Urinary bladder (tissue), 4 donors: Measurements from ENCODE around the gene ITPK1. TPM values are rescaled to one million over a fixed set of nuclear protein-coding genes. Genes with fewer than 3 reads are reported as not detected.

ENCODE experiments used
- DNase-seq: peaks from one replicate; pipeline ENCODE4 v3.0.0-alpha.2; 2015; ENCODE audit errors: extremely low spot score
- H3K27ac ChIP-seq: one replicate; pipeline ENCODE4 v1.5.1; 2013; ENCODE audit warnings: low read depth, mild to moderate bottlenecking, moderate library complexity
- H3K36me3 ChIP-seq: one replicate; pipeline ENCODE4 v1.6.1; 2013; ENCODE audit warnings: mild to moderate bottlenecking, moderate library complexity; ENCODE audit not compliant: insufficient read depth
- H3K4me1 ChIP-seq: one replicate; pipeline ENCODE4 v1.6.1; 2013; ENCODE audit warnings: mild to moderate bottlenecking, moderate library complexity; ENCODE audit not compliant: insufficient read depth
- H3K4me3 ChIP-seq: one replicate; pipeline ENCODE4 v1.5.1; 2013; ENCODE audit warnings: low read depth, low read length
- WGBS: extraction: QIAGEN DNeasy Blood & Tissue Kit; methylation state at CpG from one replicate; pipeline ENCODE4 v1.1.7; 2013; 5-methylcytosine and 5-hydroxymethylcytosine counted together
- polyA plus RNA-seq: library from polyadenylated mRNA; stranded (reverse); fragments of 200-250 nt; gene quantifications from one replicate; pipeline ENCODE4 v1.2.3, GENCODE V29; 2013
- total RNA-seq: library from RNA; depleted of rRNA; stranded (reverse); fragments of >200 nt; gene quantifications from one replicate; pipeline ENCODE4 v1.2.3, GENCODE V29; 2014
- donor health status: healthy with polysubstance abuse.
- donor health status: healthy.

The ITPK1 gene
- total and polyA plus RNA-seq, 2 donors, result 15.8 to 109 TPM

DNA sequence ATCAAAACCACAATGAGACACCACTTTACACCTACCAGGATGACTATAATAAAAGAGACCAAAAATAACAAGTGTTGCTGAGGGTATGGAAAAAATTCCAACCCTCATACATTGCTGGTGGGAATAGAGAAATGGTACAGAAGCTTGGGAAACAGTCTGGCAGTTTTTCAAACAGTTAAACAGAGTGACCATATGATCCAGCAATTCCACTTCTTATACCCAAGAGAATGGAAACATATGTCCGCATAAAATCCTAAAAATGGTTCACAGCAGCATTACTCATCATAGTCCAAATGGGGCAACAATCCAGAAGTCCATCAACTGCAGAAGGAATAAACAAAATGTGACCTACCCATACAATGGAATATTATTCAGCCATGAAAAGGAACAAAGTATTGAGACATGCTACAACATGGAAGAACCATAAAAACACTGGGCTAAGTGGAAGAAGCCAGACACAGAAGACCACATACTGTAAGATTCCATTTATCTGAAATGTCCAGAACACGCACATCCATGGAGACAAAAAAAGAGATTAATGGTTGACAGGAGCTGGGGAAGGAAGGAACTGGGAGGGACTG lies 148.3 kb downstream of the ITPK1 start:
- 82% methylated on average over 2 of the region's 2 CpGs for WGBS
- Histone ChIP-seq H3K36me3 (no peaks in the 10 kb centered on the region), H3K4me1 (peaks cover 5% of the 10 kb centered on the region), H3K27ac (no peak overlapping the region), H3K4me3 (no peak overlapping the region)
- no peak for DNase-seq

- Histone ChIP-seq H3K36me3 (no peaks in the 10 kb centered on the region), H3K27ac (no peak overlapping the region), H3K4me1 (peaks cover 5% of the 10 kb centered on the region), H3K4me3 (no peak overlapping the region)
- WGBS, result 89% methylated on average over 1 of the region's 1 CpG
- DNase-seq, result no peak
These were observed 150.4 kb downstream of the ITPK1 start for GRCh38 chr14:92965281-92965680.

GRCh38 chr14:92964124-92965109 lies 151.3 kb downstream of the ITPK1 start:
- DNase-seq, result no peak
- Histone ChIP-seq H3K4me3 (no peak overlapping the region), H3K4me1 (peaks cover 5% of the 10 kb centered on the region), H3K36me3 (no peaks in the 10 kb centered on the region), H3K27ac (no peak overlapping the region)
- 56% methylated on average over 12 of the region's 12 CpGs for WGBS

DNA sequence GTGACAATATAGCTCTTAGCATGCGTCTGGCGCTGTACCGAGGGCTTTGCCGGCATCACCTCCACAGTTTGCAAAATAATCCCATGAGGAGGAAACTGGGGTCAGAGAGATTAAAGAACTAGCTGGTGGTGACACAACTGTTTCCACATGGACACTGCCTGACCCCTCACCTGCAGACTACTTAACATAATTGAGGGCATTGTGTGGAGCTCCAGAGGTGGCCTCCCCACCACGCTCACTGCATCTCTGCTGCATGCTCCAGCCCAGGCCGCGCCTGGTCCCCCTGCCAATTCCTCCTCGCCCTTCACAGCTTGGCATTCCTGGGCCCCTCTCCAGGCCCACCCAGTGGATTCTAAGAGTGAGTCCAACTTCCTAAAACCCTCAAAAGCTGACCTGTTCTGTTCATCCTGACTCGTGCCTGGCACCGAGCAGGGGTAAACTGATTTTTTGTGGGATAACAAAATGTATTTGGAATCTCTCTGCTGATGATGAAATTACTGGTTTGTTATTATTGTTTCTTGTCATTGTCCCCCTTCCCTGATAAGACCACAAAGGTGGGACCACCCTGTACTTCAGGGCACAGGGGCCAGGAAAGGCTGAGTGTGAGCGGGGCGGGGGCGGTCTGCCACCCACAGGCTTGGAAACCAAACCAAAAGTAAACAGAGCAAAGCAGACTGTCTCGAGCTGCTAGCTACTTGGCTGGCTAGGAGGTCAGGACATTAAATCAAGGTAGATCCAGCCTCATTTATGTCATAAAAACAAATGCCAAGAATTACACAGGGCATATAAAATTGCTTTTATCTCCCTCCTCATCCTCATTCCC lies 152.2 kb downstream of the ITPK1 start:
- 59% methylated on average over 14 of the region's 14 CpGs for WGBS
- peaks cover 4% of the 10 kb centered on the region for H3K36me3 ChIP-seq
- no peak for DNase-seq
- no peak overlapping the region for H3K27ac ChIP-seq
- peaks cover 5% of the 10 kb centered on the region for H3K4me1 ChIP-seq
- no peak overlapping the region for H3K4me3 ChIP-seq

DNA sequence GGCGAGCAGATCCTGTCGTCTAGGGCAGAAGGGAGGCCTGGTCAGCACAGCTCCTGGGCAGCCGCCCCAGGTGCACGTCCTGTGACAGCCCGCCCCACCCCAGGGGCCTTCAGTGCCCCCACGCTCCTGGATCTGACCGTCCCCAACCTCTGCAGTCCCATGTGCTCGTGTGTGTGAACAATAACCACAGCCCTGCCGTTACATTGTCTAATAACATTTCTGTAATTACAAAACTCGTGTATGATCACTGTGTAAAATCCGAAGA lies 153.0 kb downstream of the ITPK1 start:
- H3K4me1 ChIP-seq, result peaks cover 5% of the 10 kb centered on the region
- no peak overlapping the region for H3K4me3 ChIP-seq
- no peak overlapping the region for H3K27ac ChIP-seq
- WGBS, result 95% methylated on average over 11 of the region's 11 CpGs
- H3K36me3 ChIP-seq, result peaks cover 4% of the 10 kb centered on the region
- DNase-seq, result no peak

DNA sequence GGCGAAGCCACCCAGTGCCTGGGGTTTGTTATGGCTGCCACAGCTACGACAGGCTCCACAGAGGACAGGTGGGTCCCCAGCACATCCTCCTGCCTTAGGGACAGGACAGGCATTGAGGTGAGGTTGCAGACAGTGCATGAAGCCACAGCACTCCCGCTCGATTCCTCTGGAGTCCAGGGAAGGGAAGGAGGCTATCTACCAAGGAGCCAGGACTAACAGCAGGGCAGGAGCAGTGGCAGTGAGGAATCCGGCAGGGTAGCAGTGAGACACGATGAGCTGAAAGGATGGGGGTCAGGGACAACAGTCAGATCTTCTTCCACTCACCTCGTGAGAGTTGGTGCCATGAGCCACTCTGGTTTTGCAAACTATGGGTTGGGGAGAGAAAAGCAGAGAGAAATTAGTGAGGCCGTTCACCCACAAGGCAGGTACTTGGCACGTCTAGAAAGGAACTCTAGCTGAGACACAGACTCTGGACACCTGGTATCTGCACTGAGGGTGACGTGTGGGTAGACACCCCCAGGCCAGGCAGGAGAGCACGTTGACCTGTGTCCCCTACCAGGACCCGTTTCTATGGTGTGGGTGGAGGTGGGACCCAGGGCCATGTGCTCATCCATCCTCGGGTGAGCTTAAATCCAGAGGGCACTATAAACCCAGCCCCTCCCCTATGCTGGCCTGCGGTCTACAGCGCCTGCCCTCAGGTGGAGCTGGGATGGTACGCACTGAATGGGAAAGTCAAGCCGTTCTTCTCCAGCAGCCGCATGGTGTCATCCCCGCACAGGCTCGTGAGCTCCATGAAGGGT lies 153.5 kb downstream of the ITPK1 start:
- peaks cover 4% of the 10 kb centered on the region for H3K36me3 ChIP-seq
- H3K4me3 ChIP-seq, result no peak overlapping the region
- WGBS, result 94% methylated on average over 20 of the region's 20 CpGs
- DNase-seq, result no peak
- H3K4me1 ChIP-seq, result peaks cover 5% of the 10 kb centered on the region
- H3K27ac ChIP-seq, result no peak overlapping the region

GRCh38 chr14:92961567-92961855 lies 154.2 kb downstream of the ITPK1 start:
- no peak for DNase-seq

DNA sequence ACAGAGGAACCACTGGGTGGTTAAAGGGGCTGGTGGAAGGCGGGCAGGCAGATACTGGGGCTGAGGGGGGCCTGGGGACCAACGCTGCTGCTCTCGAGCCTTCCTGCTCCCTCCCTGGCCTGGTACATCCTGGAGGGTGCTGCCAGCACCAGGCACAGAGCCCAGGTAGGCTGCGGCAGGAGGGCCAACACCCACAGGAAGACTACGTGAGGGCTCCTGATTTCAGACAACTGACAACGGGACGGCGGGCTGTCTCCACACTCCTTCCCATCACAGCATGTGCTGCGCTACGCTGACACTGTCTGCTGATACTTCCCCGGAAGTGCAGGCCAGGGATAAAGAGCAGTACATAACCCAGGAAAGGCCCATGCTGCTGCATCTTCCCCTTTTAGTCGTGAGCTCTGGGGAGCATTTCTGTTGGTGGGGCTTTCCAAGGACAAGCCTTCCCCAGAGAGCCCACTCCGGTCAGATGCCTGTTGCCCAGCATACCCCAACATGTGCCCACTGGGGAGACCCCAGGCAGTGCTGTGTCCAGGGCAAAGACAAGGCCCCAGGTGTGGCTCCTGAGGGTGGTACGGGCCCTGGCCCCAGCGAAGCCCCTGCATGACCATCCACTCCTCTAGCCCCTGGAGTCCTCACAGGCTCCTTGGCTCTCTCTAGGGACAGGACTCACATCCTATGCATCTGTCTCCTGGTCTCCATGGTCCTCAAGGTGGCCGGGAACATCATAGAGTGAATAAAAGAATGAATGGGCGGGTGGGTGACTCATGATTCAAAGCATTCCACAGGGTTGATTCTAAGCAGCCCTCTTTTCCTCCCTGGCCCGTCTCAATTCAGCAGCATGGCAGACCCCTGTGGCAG lies 154.8 kb downstream of the ITPK1 start:
- 88% methylated on average over 18 of the region's 18 CpGs for WGBS
- H3K36me3 ChIP-seq, result peaks cover 4% of the 10 kb centered on the region
- H3K27ac ChIP-seq, result no peak overlapping the region
- DNase-seq, result no peak
- peaks cover 5% of the 10 kb centered on the region for H3K4me1 ChIP-seq
- H3K4me3 ChIP-seq, result no peak overlapping the region

More at GRCh38 chr14:92961567-92961855, 154.2 kb downstream of the ITPK1 start:
- Histone ChIP-seq H3K36me3 (peaks cover 4% of the 10 kb centered on the region), H3K4me3 (no peak overlapping the region), H3K27ac (no peak overlapping the region), H3K4me1 (peaks cover 5% of the 10 kb centered on the region)
- WGBS, result 96% methylated on average over 7 of the region's 7 CpGs

DNA sequence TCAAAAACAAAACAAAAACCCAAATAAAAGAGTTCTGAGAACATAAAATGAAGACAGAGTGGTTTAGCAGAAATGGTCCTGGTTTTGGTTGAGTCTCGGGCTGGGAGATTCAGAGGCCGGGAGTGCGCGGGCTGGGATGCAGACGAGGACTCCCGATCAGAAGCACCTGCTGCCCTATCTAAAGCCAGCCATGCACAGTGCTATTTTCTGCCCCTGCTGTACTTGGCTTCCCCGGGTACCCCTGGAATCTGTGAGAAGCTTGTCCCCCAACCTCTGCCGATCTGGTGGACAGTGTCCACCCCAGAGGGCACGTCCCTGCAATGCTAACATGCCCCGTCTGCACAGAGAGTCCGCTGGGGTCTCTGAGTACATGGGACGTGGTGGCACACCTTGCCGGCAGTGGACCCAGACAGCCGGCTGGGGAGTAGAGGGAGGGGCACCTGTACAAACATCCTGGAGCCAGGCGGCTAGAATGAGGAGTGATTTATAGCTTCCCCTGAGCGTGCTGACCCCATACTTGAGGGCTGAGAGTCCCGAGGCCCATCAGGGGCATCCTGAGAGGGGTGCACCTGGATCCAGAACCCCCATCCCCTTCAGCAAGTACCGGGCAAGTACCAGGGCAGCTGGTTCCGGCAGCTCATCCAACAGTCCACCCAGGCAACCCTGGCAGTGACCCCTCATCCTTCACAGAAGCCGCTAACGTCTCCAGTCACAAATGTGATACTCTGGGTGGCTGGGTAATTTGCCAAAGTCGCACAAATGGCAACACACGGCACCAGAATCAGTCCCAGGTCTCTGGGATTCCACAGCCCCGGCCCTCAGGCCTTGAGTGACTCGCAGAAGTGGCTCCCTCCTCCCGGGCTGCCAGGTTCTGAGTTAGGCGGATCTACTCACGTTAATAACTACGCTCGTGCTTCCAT lies 155.7 kb downstream of the ITPK1 start:
- Histone ChIP-seq H3K27ac (no peak overlapping the region), H3K4me1 (peaks cover 5% of the 10 kb centered on the region), H3K4me3 (no peak overlapping the region), H3K36me3 (peaks cover 4% of the 10 kb centered on the region)
- 85% methylated on average over 30 of the region's 30 CpGs for WGBS
- DNase-seq, result no peak

- Histone ChIP-seq H3K4me3 (no peak overlapping the region), H3K27ac (no peak overlapping the region), H3K4me1 (peaks cover under 1% of the 10 kb centered on the region), H3K36me3 (peaks cover 4% of the 10 kb centered on the region)
- WGBS, result 57% methylated on average over 10 of the region's 10 CpGs
- DNase-seq, result no peak
These were observed 156.6 kb downstream of the ITPK1 start for GRCh38 chr14:92959189-92959531.

GRCh38 chr14:92958373-92959188 lies 157.1 kb downstream of the ITPK1 start:
- Histone ChIP-seq H3K4me3 (no peak overlapping the region), H3K36me3 (peaks cover 4% of the 10 kb centered on the region), H3K27ac (no peak overlapping the region), H3K4me1 (no peaks in the 10 kb centered on the region)
- 86% methylated on average over 22 of the region's 22 CpGs for WGBS
- DNase-seq, result no peak
